Natural killer cell (primary cell): ENCODE results near the gene BIRC3. TPM values are rescaled to one million over a fixed set of nuclear protein-coding genes. Genes with fewer than 3 reads are reported as not detected.
A peak's percentile ranks its signal among the peaks of the same experiment; 100 is the strongest.

Experiments used
- ATAC-seq, 3 donors: fragments of 150-1000 bp in 2 of 3; fragments of 200-7000 bp in 1 of 3; cut with Tn5 transposase; 1 replicate in 1 of 3; 2 replicates in 2 of 3; pipeline ENCODE4 v1.10.0; 2021; ENCODE audit warnings: mild to moderate bottlenecking in 2 of 3, moderate library complexity in 2 of 3
- DNase-seq, 2 donors: peaks; one replicate each; pipeline versions ENCODE4 v3.0.0 to v3.0.0-alpha.2; 2013 to 2021; ENCODE audit warnings: mixed read lengths in 1 of 2
- H3K27ac ChIP-seq: one replicate; pipeline ENCODE4 v1.5.1; 2013; ENCODE audit warnings: mild to moderate bottlenecking, low read length
- H3K27me3 ChIP-seq: one replicate; pipeline ENCODE4 v1.6.1; 2013; ENCODE audit warnings: low read length; ENCODE audit not compliant: control insufficient read depth, insufficient read depth
- H3K36me3 ChIP-seq: one replicate; pipeline ENCODE4 v1.6.1; 2013; ENCODE audit warnings: low read length; ENCODE audit not compliant: control insufficient read depth, insufficient read depth
- H3K4me1 ChIP-seq: one replicate; pipeline ENCODE4 v1.6.1; 2013; ENCODE audit warnings: low read length; ENCODE audit not compliant: control insufficient read depth, insufficient read depth
- H3K4me3 ChIP-seq: one replicate; pipeline ENCODE4 v1.5.1; 2013; ENCODE audit warnings: low read length
- H3K9me3 ChIP-seq: one replicate; pipeline ENCODE4 v1.6.1; 2013; ENCODE audit warnings: low read length; ENCODE audit not compliant: control insufficient read depth, insufficient read depth
- H3K27ac Mint-ChIP-seq, 2 donors: one replicate each; pipeline ENCODE4 v1.8.0; 2022; ENCODE audit warnings: mild to moderate bottlenecking in 2 of 2, mixed read lengths in 2 of 2, moderate library complexity in 1 of 2
- H3K27me3 Mint-ChIP-seq, 2 donors: one replicate each; pipeline ENCODE4 v1.8.0; 2022; ENCODE audit warnings: low read depth in 2 of 2, mixed read lengths in 2 of 2
- H3K36me3 Mint-ChIP-seq: one replicate; pipeline ENCODE4 v1.8.0; 2022; ENCODE audit warnings: mixed read lengths
- H3K4me1 Mint-ChIP-seq, 2 donors: one replicate each; pipeline ENCODE4 v1.8.0; 2022; ENCODE audit warnings: mixed read lengths in 2 of 2
- H3K4me3 Mint-ChIP-seq: one replicate; pipeline ENCODE4 v1.8.0; 2022; ENCODE audit warnings: mild to moderate bottlenecking, moderate library complexity, mixed read lengths
- H3K9me3 Mint-ChIP-seq, 2 donors: one replicate each; pipeline ENCODE4 v1.8.0; 2022; ENCODE audit warnings: mixed read lengths in 2 of 2
- CTCF ChIP-seq: fragments of 200-600 bp; IDR thresholded peaks from one replicate; pipeline ENCODE4 v1.8.0; 2022; ENCODE audit warnings: antibody characterized with exemption
- WGBS: methylation state at CpG from one replicate; pipeline ENCODE4 v1.1.7; 2013; ENCODE audit warnings: missing lambda C conversion rate; ENCODE audit not compliant: insufficient coverage; 5-methylcytosine and 5-hydroxymethylcytosine counted together
- intact Hi-C: fragments of 100-400 bp; cut with micrococcal nuclease; formaldehyde crosslinking; loops from one replicate; pipeline ENCODE4 v1.14.2; 2022
- total RNA-seq, 4 donors: library from RNA; stranded (reverse); fragments of 120-200 nt in 1 of 4; gene quantifications; one replicate each; pipeline versions ENCODE4 v1.2.3 to v1.2.4, GENCODE V29; 2013 to 2022

Gene BIRC3
- total RNA-seq, 3 donors from 2014 or later (not counting 1 experiment from before 2014, with no cell fraction given): 14.2 to 92.3 (median 20.1) TPM

GRCh38 chr11:102304686-102305085 is 12.6 kb upstream of the BIRC3 start:
- H3K4me1 Mint-ChIP-seq: peaks cover 12 to 21% of the 10 kb centered on the region in 2 donors

GRCh38 chr11:102305352-102306047 is 11.8 kb upstream of the BIRC3 start:
- H3K27ac Mint-ChIP-seq: no peak overlapping the region
- 73% methylated on average over 3 of the region's 3 CpGs for WGBS
- H3K27me3 Mint-ChIP-seq: peaks cover 0 to 2% of the 10 kb centered on the region in 2 donors
- no peak for ATAC-seq
- no peaks in the 10 kb centered on the region for H3K36me3 Mint-ChIP-seq
- Histone ChIP-seq H3K4me3 (no peak overlapping the region), H3K27me3 (no peaks in the 10 kb centered on the region), H3K9me3 (peaks cover 10% of the 10 kb centered on the region), H3K36me3 (no peaks in the 10 kb centered on the region), H3K4me1 (peaks cover 36% of the 10 kb centered on the region), H3K27ac (peak overlapping the region; percentile 49)
- H3K4me3 Mint-ChIP-seq: no peak overlapping the region
- TF ChIP-seq CTCF: no peak
- H3K4me1 Mint-ChIP-seq: peaks cover 12 to 21% of the 10 kb centered on the region in 2 donors
- no peak for DNase-seq
- peaks cover 2 to 5% of the 10 kb centered on the region in 2 donors for H3K9me3 Mint-ChIP-seq
- intact Hi-C loops: no loop called here

More at GRCh38 chr11:102304686-102305085, 12.6 kb upstream of the BIRC3 start:
- peak overlapping the region; percentile 26 for H3K27ac ChIP-seq
- Mint-ChIP-seq H3K36me3 (no peaks in the 10 kb centered on the region), H3K9me3 (peaks cover 2 to 5% of the 10 kb centered on the region in 2 donors), H3K4me3 (no peak overlapping the region), H3K27ac (no peak overlapping the region), H3K27me3 (peaks cover 0 to 2% of the 10 kb centered on the region in 2 donors)
- no peaks in the 10 kb centered on the region for H3K36me3 ChIP-seq
- ATAC-seq (peak in 2 of 3 donors; percentile 22 to 66), DNase-seq (no peak)
- peaks cover 10% of the 10 kb centered on the region for H3K9me3 ChIP-seq
- 81% methylated on average over 4 of the region's 4 CpGs for WGBS
- TF ChIP-seq CTCF: no peak
- intact Hi-C loops: no loop called here
- H3K27me3 ChIP-seq: no peaks in the 10 kb centered on the region
- peaks cover 38% of the 10 kb centered on the region for H3K4me1 ChIP-seq
- no peak overlapping the region for H3K4me3 ChIP-seq

- H3K27ac Mint-ChIP-seq: peak overlapping the region in 1 of 2 donors; percentile 6
- no peaks in the 10 kb centered on the region for H3K36me3 ChIP-seq
- peaks cover 30% of the 10 kb centered on the region for H3K4me1 ChIP-seq
- no peak overlapping the region for H3K4me3 Mint-ChIP-seq
- intact Hi-C loops: no loop called here
- WGBS: 81% methylated on average over 5 of the region's 5 CpGs
- H3K4me1 Mint-ChIP-seq: peaks cover 12 to 21% of the 10 kb centered on the region in 2 donors
- H3K27me3 Mint-ChIP-seq: peaks cover 0 to 2% of the 10 kb centered on the region in 2 donors
- H3K9me3 Mint-ChIP-seq: peaks cover 2 to 5% of the 10 kb centered on the region in 2 donors
- peak overlapping the region; percentile 49 for H3K27ac ChIP-seq
- no peak overlapping the region for H3K4me3 ChIP-seq
- no peaks in the 10 kb centered on the region for H3K27me3 ChIP-seq
- DNase-seq (peak in 1 of 2 donors; percentile 40), ATAC-seq (no peak)
- H3K9me3 ChIP-seq: peaks cover 10% of the 10 kb centered on the region
- no peak for TF ChIP-seq CTCF
- no peaks in the 10 kb centered on the region for H3K36me3 Mint-ChIP-seq
Measured at GRCh38 chr11:102306048-102306597, 11.2 kb upstream of the BIRC3 start.
